Heart right ventricle (tissue), 16 donors: ENCODE measurements around the gene NFYC. TPM values are rescaled to one million over a fixed set of nuclear protein-coding genes. Genes with fewer than 3 reads are reported as not detected.

Source experiments
- ATAC-seq, 8 donors: fragments of 200-7000 bp; cut with Tn5 transposase; one replicate each; pipeline ENCODE4 v1.9.1; 2020; ENCODE audit warnings: mild to moderate bottlenecking in 8 of 8, moderate library complexity in 8 of 8, moderate number of reproducible peaks in 1 of 8
- DNase-seq, 2 donors: peaks; one replicate each; pipeline ENCODE4 v3.0.0-alpha.2; 2020
- H3K27ac ChIP-seq, 10 donors: fragments of 200-600 bp; sonication (generic) in 2 of 10; one replicate each; pipeline versions ENCODE4 v1.5.0 to v1.8.0; 2020 to 2022; ENCODE audit warnings: mild to moderate bottlenecking in 3 of 10
- H3K27me3 ChIP-seq, 7 donors: fragments of 200-600 bp; one replicate each; pipeline ENCODE4 v1.8.0; 2021 to 2022; ENCODE audit warnings: mild to moderate bottlenecking in 2 of 7
- H3K36me3 ChIP-seq, 9 donors: fragments of 200-600 bp; sonication (generic) in 1 of 9; one replicate each; pipeline versions ENCODE4 v1.5.0 to v1.8.0; 2020 to 2022; ENCODE audit warnings: mild to moderate bottlenecking in 2 of 9
- H3K4me1 ChIP-seq, 9 donors: fragments of 200-600 bp; sonication (generic) in 1 of 9; one replicate each; pipeline versions ENCODE4 v1.5.0 to v1.8.0; 2020 to 2022; ENCODE audit warnings: mild to moderate bottlenecking in 4 of 9
- H3K4me3 ChIP-seq, 10 donors: fragments of 200-600 bp; sonication (generic) in 2 of 10; one replicate each; pipeline versions ENCODE4 v1.5.0 to v1.8.0; 2020 to 2022; ENCODE audit warnings: mild to moderate bottlenecking in 7 of 10, moderate library complexity in 2 of 10
- H3K9me3 ChIP-seq, 11 donors: fragments of 200-600 bp in 10 of 11; sonication (generic) in 2 of 11; one replicate each; pipeline versions ENCODE4 v1.5.0 to v1.8.0; 2013 to 2022; ENCODE audit warnings: mild to moderate bottlenecking in 2 of 11, control low read depth in 1 of 11, moderate library complexity in 1 of 11
- CTCF ChIP-seq, 9 donors: fragments of 200-600 bp; sonication (generic) in 2 of 9; IDR thresholded peaks; one replicate each; pipeline versions ENCODE4 v1.5.0 to v1.8.0; 2021 to 2022; ENCODE audit warnings: antibody characterized with exemption in 9 of 9, mild to moderate bottlenecking in 5 of 9, moderate library complexity in 1 of 9
- WGBS, 2 donors: extraction: QIAGEN DNeasy Blood & Tissue Kit; methylation state at CpG; one replicate each; pipeline ENCODE4 v1.1.7; 2013; ENCODE audit warnings: inconsistent platforms in 1 of 2; 5-methylcytosine and 5-hydroxymethylcytosine counted together
- intact Hi-C, 10 donors: fragments of 100-400 bp; cut with DNase I; formaldehyde crosslinking; loops; one replicate each; pipeline versions ENCODE4 v1.11.1 to v1.14.2; 2022
- polyA plus RNA-seq, 2 donors: library from polyadenylated mRNA; stranded (reverse); fragments of 200-250 nt; gene quantifications; one replicate each; pipeline ENCODE4 v1.2.3, GENCODE V29; 2013
- total RNA-seq, 10 donors: library from RNA; stranded (reverse); fragmentation: NEBNext Ultra II Directional in 3 of 10; extraction: Animal tissue kit (Norgen Biotek cat#: 25700) in 3 of 10; gene quantifications; one replicate each; pipeline versions ENCODE4 v1.2.1 to v1.2.4, GENCODE V29; 2021 to 2023
- donor health status: Arrhythmogenic right ventricular cardiomyopathy.
- donor health status: ischemic (EF 13 %, LVEDD 7.1; RV severe dilation, severe dysfunction).
- donor health status: healthy with polysubstance abuse.
- donor health status: DM: no; HTN: yes; CAD: no.
- donor health status: DM: no; HTN: no; CAD: no.
- donor health status: ischemic (EF 25% LVEDD 6.9; RV normal size, moderate dysfunction).
- donor health status: ischemic (EF 25% LVEDD 5.7; RV mildly dilated, moderate dysfunction).
- donor health status: healthy.
- donor health status: DM: yes; HTN: yes; CAD: no.
- donor health status: Ischemic cardiomyopathy.
- donor health status: ischemic (EF 35%, LVEDD 5.7; RV mildly dilated, moderate dysfunction).
- donor health status: nonischemic (EF 11% LVEDD 7.7; RV severe dilation, severe dysfunction).
- donor health status: DM: yes; HTN: yes; CAD: no.
- donor health status: PGD.
- donor health status: ischemic (EF 29% LVEDD 5.4; RV normal size, mild dysfunction).
- donor health status: nonischemic (EF 23%, LVEDD 6.1; RV moderate dilation, normal function).

The NFYC gene
- total and polyA plus RNA-seq, 12 donors: 49.9 to 84.7 (median 71.7) TPM

- ATAC-seq: no peak
- WGBS, 2 donors: 89 to 90% methylated on average over 2 of the region's 2 CpGs
- Histone ChIP-seq H3K9me3 (no peaks in the 10 kb centered on the region), H3K27ac (no peak overlapping the region), H3K36me3 (no peaks in the 10 kb centered on the region), H3K4me1 (peaks cover 0 to 18% (median 3%) of the 10 kb centered on the region in 9 donors), H3K4me3 (no peak overlapping the region), H3K27me3 (no peaks in the 10 kb centered on the region)
- no peak for TF ChIP-seq CTCF (IDR thresholded peaks at IDR 0.05)
- no peak for DNase-seq
- intact Hi-C loops: no loop called here
Measured at GRCh38 chr1:40679165-40679953, 12.1 kb upstream of the NFYC start.

DNA sequence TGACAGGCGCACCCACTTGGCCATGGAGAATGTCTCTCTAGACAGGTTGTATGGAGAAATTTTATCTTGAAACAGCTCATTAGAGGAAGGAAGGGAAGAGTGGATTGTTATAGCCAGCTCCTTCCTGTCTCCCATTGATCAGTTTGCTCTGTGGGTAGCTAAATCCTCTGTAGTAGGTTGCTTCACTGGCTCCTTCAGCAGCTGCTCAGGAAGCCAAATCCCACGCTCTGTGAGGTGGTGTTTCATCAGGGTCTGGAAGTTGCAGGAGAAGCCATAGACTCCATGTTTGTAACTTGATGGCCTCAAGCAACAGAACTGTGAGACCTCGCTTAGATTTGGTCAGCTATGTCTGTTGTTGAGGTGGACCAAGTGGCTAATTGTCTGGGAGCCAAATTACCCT lies 6.8 kb upstream of the NFYC start:
- Histone ChIP-seq H3K27ac (no peak overlapping the region), H3K36me3 (peaks cover 0 to 19% (median 8%) of the 10 kb centered on the region in 9 donors), H3K9me3 (no peaks in the 10 kb centered on the region), H3K4me1 (peaks cover 0 to 7% (median under 1%) of the 10 kb centered on the region in 9 donors), H3K4me3 (no peak overlapping the region), H3K27me3 (no peaks in the 10 kb centered on the region)
- WGBS, 2 donors: 92 to 97% methylated on average over 3 of the region's 3 CpGs
- no peak for TF ChIP-seq CTCF (IDR thresholded peaks at IDR 0.05)
- intact Hi-C loops: no loop called here
- ATAC-seq: no peak
- no peak for DNase-seq

GRCh38 chr1:40687059-40687458 lies 4.4 kb upstream of the NFYC start:
- intact Hi-C loops: no loop called here
- peaks cover 0 to 18% (median 10%) of the 10 kb centered on the region in 9 donors for H3K4me1 ChIP-seq
- ATAC-seq: no peak
- 96 to 98% methylated on average over 7 of the region's 7 CpGs for WGBS, 2 donors
- peaks cover 0 to 19% (median 8%) of the 10 kb centered on the region in 9 donors for H3K36me3 ChIP-seq
- no peak for DNase-seq
- no peak overlapping the region for H3K27ac ChIP-seq
- H3K4me3 ChIP-seq: no peak overlapping the region
- no peaks in the 10 kb centered on the region for H3K9me3 ChIP-seq
- no peak for TF ChIP-seq CTCF (IDR thresholded peaks at IDR 0.05)
- no peaks in the 10 kb centered on the region for H3K27me3 ChIP-seq

DNA sequence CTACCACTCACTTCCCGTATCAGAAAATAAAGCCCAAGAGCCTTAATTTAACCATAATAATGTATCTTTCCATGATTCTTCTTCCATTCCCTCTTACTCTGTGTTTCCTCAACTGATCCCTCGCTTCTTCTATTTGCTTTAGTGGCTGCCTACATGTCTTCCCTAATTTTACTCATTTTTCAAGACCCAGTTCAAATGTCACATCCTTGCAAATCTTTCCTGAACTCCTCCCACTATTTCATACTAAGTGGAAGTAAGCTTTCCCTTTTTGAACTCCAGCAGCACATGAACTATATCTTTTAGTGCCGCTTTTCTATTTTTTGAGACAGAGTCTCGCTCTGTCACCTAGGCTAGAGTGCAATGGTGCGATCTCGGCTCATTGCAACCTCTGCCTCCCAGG lies 3.8 kb upstream of the NFYC start:
- Histone ChIP-seq H3K4me3 (no peak overlapping the region), H3K27ac (no peak overlapping the region), H3K4me1 (peaks cover 0 to 24% (median 15%) of the 10 kb centered on the region in 9 donors), H3K9me3 (no peaks in the 10 kb centered on the region), H3K36me3 (peaks cover 0 to 19% (median 8%) of the 10 kb centered on the region in 9 donors), H3K27me3 (no peaks in the 10 kb centered on the region)
- ATAC-seq (no peak), DNase-seq (no peak)
- TF ChIP-seq CTCF (IDR thresholded peaks at IDR 0.05): no peak
- 96 to 97% methylated on average over 6 of the region's 6 CpGs for WGBS, 2 donors
- intact Hi-C loops: no loop called here
